ENCODE measurements around the gene MRPL14.

GRCh38 chr6:44122801-44123200 lies 4.5 kb downstream of the MRPL14 start:
- no peak for TF ChIP-seq CTCF (optimal IDR thresholded peaks at IDR 0.05 in 1 of 3, IDR thresholded peaks at IDR 0.05 in 1 of 3, conservative IDR thresholded peaks at IDR 0.05 in 1 of 3; ENCODE audit: extremely low read depth in 1 of 3, insufficient read depth in 2 of 3, low read length in 3 of 3)
- TF ChIP-seq EZH2 (IDR thresholded peaks at IDR 0.05; ENCODE audit: low read length), result no peak
